HepG2 (cell line): Measurements from ENCODE around the gene SBNO2. TPM values are rescaled to one million over a fixed set of nuclear protein-coding genes. Genes with fewer than 3 reads are reported as not detected.

Experiments used
- DMTF1 ChIP-seq: sonication (generic); formaldehyde crosslinking; IDR thresholded peaks from 2 replicates; pipeline ENCODE4 v1.4.0; 2020; ENCODE audit warnings: mild to moderate bottlenecking, missing genetic modification reagents
- ETV5 ChIP-seq: IDR thresholded peaks from 2 replicates; pipeline ENCODE4 v1.6.1; 2018; ENCODE audit warnings: missing biosample characterization, missing genetic modification reagents, inconsistent platforms, borderline replicate concordance
- KDM2A ChIP-seq: sonication (generic); formaldehyde crosslinking; IDR thresholded peaks from 2 replicates; pipeline ENCODE4 v1.4.0; 2020; ENCODE audit warnings: low read depth, missing genetic modification reagents, borderline replicate concordance
- KLF15 ChIP-seq: sonication (generic); formaldehyde crosslinking; IDR thresholded peaks from 2 replicates; pipeline ENCODE4 v1.8.1; 2023; ENCODE audit warnings: borderline replicate concordance, mild to moderate bottlenecking, inconsistent platforms, missing genetic modification reagents, mixed read lengths
- MAFG ChIP-seq: sonication (generic); formaldehyde crosslinking; IDR thresholded peaks from 2 replicates; pipeline ENCODE4 v1.5.1; 2020; ENCODE audit warnings: mild to moderate bottlenecking, missing genetic modification reagents
- MYC ChIP-seq: sonication (generic); formaldehyde crosslinking; IDR thresholded peaks from 2 replicates; pipeline ENCODE4 v1.9.0; 2021; ENCODE audit warnings: missing genetic modification reagents, borderline replicate concordance
- RBM22 ChIP-seq: fragments of 200-400 bp; formaldehyde crosslinking; optimal IDR thresholded peaks from 2 replicates; pipeline ENCODE3; 2017; ENCODE audit warnings: mild to moderate bottlenecking, low read length, moderate library complexity
- SALL2 ChIP-seq: sonication (generic); formaldehyde crosslinking; IDR thresholded peaks from 2 replicates; pipeline ENCODE4 v1.8.1; 2023; ENCODE audit warnings: mild to moderate bottlenecking, missing genetic modification reagents, inconsistent platforms
- SAP130 ChIP-seq: IDR thresholded peaks from 2 replicates; pipeline ENCODE4 v1.6.1; 2016; ENCODE audit warnings: low read depth
- SMYD3 ChIP-seq: sonication (generic); formaldehyde crosslinking; IDR thresholded peaks from 2 replicates; pipeline ENCODE4 v1.8.1; 2023; ENCODE audit warnings: mild to moderate bottlenecking, missing genetic modification reagents
- SP5 ChIP-seq: IDR thresholded peaks from 2 replicates; pipeline ENCODE4 v1.6.1; 2016; ENCODE audit warnings: low read depth, borderline replicate concordance
- SYNCRIP ChIP-seq: fragments of 200-400 bp; formaldehyde crosslinking; IDR thresholded peaks from 2 replicates; pipeline ENCODE4 v1.6.1; 2018; ENCODE audit warnings: mild to moderate bottlenecking, low read depth, low read length; ENCODE audit not compliant: insufficient read depth
- THAP9 ChIP-seq: sonication (generic); formaldehyde crosslinking; IDR thresholded peaks from 2 replicates; pipeline ENCODE4; 2020; ENCODE audit warnings: missing genetic modification reagents, mild to moderate bottlenecking, borderline replicate concordance
- ZNF101 ChIP-seq: sonication (generic); formaldehyde crosslinking; IDR thresholded peaks from 2 replicates; pipeline ENCODE4 v1.4.0; 2020; ENCODE audit warnings: mild to moderate bottlenecking, low read depth, missing genetic modification reagents, borderline replicate concordance
- ZNF317 ChIP-seq: sonication (generic); formaldehyde crosslinking; IDR thresholded peaks from 2 replicates; pipeline ENCODE4 v1.5.0; 2020; ENCODE audit warnings: mild to moderate bottlenecking, missing genetic modification reagents
- ZNF441 ChIP-seq: sonication (generic); formaldehyde crosslinking; IDR thresholded peaks from 2 replicates; pipeline ENCODE4 v1.7.0; 2021; ENCODE audit warnings: missing genetic modification reagents, borderline replicate concordance
- ZNF510 ChIP-seq: sonication (generic); formaldehyde crosslinking; IDR thresholded peaks from 2 replicates; pipeline ENCODE4 v1.4.0; 2020; ENCODE audit warnings: low read depth, mild to moderate bottlenecking, missing genetic modification reagents
- ZNF629 ChIP-seq: sonication (generic); formaldehyde crosslinking; conservative IDR thresholded peaks from 2 replicates; pipeline ENCODE4 v1.5.0; 2020; ENCODE audit warnings: missing genetic modification reagents
- polyA plus RNA-seq, 8 experiments: library from polyadenylated mRNA; depleted of rRNA in 3 of 8; stranded (reverse) in 7 of 8; unstranded in 1 of 8; fragments of >200 nt; fragmentation: Illumina TruSeq in 4 of 8; extraction: Trizol in 4 of 8; gene quantifications; 2 replicates each; pipeline versions ENCODE4 v1.2.1 to v1.2.3, GENCODE V29; 2011 to 2016; ENCODE audit warnings: low read depth in 4 of 8, missing spikeins in 1 of 8, mixed read lengths in 1 of 8; ENCODE audit not compliant: insufficient read depth in 1 of 8
- total RNA-seq, 5 experiments: library from RNA; depleted of rRNA; stranded (reverse); fragments of >200 nt; fragmentation: Illumina TruSeq; extraction: Trizol; gene quantifications; 2 replicates each; pipeline ENCODE4 v1.2.3, GENCODE V29; 2016; ENCODE audit warnings: low read depth in 1 of 5

The SBNO2 gene
- total and polyA plus RNA-seq, 2 of the 13 experiments (the other 11 are each of a cell fraction or from before 2014, with no cell fraction given) = 8.6 to 10.4 TPM

- TF ChIP-seq DMTF1 (CRISPR knock-in tag) = no peak
- peak; percentile 21; the same call in 1 of the 2 replicates for TF ChIP-seq THAP9 (CRISPR knock-in tag)
- peak; percentile 70 for TF ChIP-seq SAP130 (CRISPR knock-in tag)
- 0 out of 2 replicates have a peak, but pooled peaks have one; percentile 23 for TF ChIP-seq MYC
- TF ChIP-seq ZNF441 (CRISPR knock-in tag) = peak; percentile 58; the same call in 1 of the 2 replicates
- no peak for TF ChIP-seq ZNF317
- no peak for TF ChIP-seq SP5
- TF ChIP-seq MAFG = no peak
- peak; percentile 21; the same call in 1 of the 2 replicates for TF ChIP-seq KDM2A
- TF ChIP-seq ETV5 (CRISPR knock-in tag) = 0 out of 2 replicates have a peak, but pooled peaks have one; percentile 13
- TF ChIP-seq KLF15 (CRISPR knock-in tag) = no peak
- peak; percentile 99 for TF ChIP-seq ZNF629 (CRISPR knock-in tag)
- TF ChIP-seq RBM22 = no peak
- TF ChIP-seq SALL2 (CRISPR knock-in tag) = no peak
- TF ChIP-seq ZNF101 = no peak
- TF ChIP-seq ZNF510 (CRISPR knock-in tag) = 0 out of 2 replicates have a peak, but pooled peaks have one; percentile 71
- TF ChIP-seq SMYD3 (CRISPR knock-in tag) = no peak
- no peak for TF ChIP-seq SYNCRIP
Measured at GRCh38 chr19:1066748-1067340, 107.2 kb downstream of the SBNO2 start, which contains the start of gene ARHGAP45 (continued).
